Mesenchymal stem cell (in vitro differentiated cells and primary cell): ENCODE data around the gene BORCS5.
A peak's percentile ranks its signal among the peaks of the same experiment; 100 is the strongest.

Experiments used
- DNase-seq: peaks from one replicate; pipeline ENCODE4 v3.0.0-alpha.2; 2013
- H2AFZ ChIP-seq: one replicate; pipeline ENCODE4 v1.6.1; 2013; ENCODE audit warnings: low read depth, mild to moderate bottlenecking, control low read depth, inconsistent platforms, low read length, moderate library complexity
- H2AK5ac ChIP-seq: 2 replicates; pipeline ENCODE4 v1.6.1; 2013; ENCODE audit warnings: low read length, moderate library complexity, mild to moderate bottlenecking, inconsistent platforms; ENCODE audit not compliant: severe bottlenecking
- H2BK120ac ChIP-seq: one replicate; pipeline ENCODE4 v1.6.1; 2013; ENCODE audit warnings: low read depth, mild to moderate bottlenecking, inconsistent platforms, low read length, moderate library complexity
- H2BK12ac ChIP-seq, 2 experiments: one replicate each; pipeline ENCODE4 v1.6.1; 2013; ENCODE audit warnings: inconsistent platforms in 2 of 2, low read length in 2 of 2, mild to moderate bottlenecking in 2 of 2, moderate library complexity in 2 of 2, control low read depth in 1 of 2
- H2BK15ac ChIP-seq: one replicate; pipeline ENCODE4 v1.6.1; 2013; ENCODE audit warnings: mild to moderate bottlenecking, low read depth, inconsistent platforms; ENCODE audit not compliant: poor library complexity, severe bottlenecking
- H2BK5ac ChIP-seq: 2 replicates; pipeline ENCODE4 v1.6.1; 2013; ENCODE audit warnings: low read depth, mild to moderate bottlenecking, low read length, control low read depth, inconsistent platforms; ENCODE audit not compliant: poor library complexity, severe bottlenecking
- H3K14ac ChIP-seq, 2 experiments: one replicate each; pipeline ENCODE4 v1.6.1; 2013; ENCODE audit warnings: inconsistent platforms in 2 of 2, low read length in 2 of 2, control low read depth in 1 of 2, mild to moderate bottlenecking in 1 of 2, moderate library complexity in 1 of 2
- H3K18ac ChIP-seq, 2 experiments: one replicate each; pipeline ENCODE4 v1.6.1; 2013; ENCODE audit warnings: inconsistent platforms in 2 of 2, low read length in 2 of 2, control low read depth in 1 of 2, low read depth in 1 of 2, mild to moderate bottlenecking in 1 of 2
- H3K23ac ChIP-seq, 2 experiments: one replicate each; pipeline ENCODE4 v1.6.1; 2013; ENCODE audit warnings: inconsistent platforms in 2 of 2, low read length in 2 of 2, mild to moderate bottlenecking in 2 of 2, moderate library complexity in 2 of 2, control low read depth in 1 of 2
- H3K27ac ChIP-seq: 2 replicates; pipeline ENCODE4 v1.5.1; 2013; ENCODE audit warnings: mild to moderate bottlenecking, moderate library complexity, low read length, control low read depth, inconsistent platforms; ENCODE audit not compliant: poor library complexity, severe bottlenecking
- H3K27me3 ChIP-seq, 2 experiments: 2 replicates each; pipeline versions ENCODE4 v1.6.1 to v1.7.0; 2013; ENCODE audit warnings: low read length in 2 of 2, mild to moderate bottlenecking in 2 of 2, moderate library complexity in 2 of 2, control low read depth in 1 of 2, inconsistent platforms in 1 of 2; ENCODE audit not compliant: control insufficient read depth in 1 of 2, insufficient read depth in 1 of 2
- H3K36me3 ChIP-seq, 2 experiments: 2 replicates each; pipeline versions ENCODE4 v1.6.1 to v1.7.0; 2013; ENCODE audit warnings: low read length in 2 of 2, control low read depth in 1 of 2, inconsistent platforms in 1 of 2, low read depth in 1 of 2, mild to moderate bottlenecking in 1 of 2; ENCODE audit not compliant: insufficient read depth in 2 of 2, control insufficient read depth in 1 of 2
- H3K4ac ChIP-seq, 2 experiments: one replicate each; pipeline ENCODE4 v1.6.1; 2013; ENCODE audit warnings: inconsistent platforms in 2 of 2, low read length in 2 of 2, mild to moderate bottlenecking in 2 of 2, moderate library complexity in 2 of 2, control low read depth in 1 of 2, low read depth in 1 of 2
- H3K4me1 ChIP-seq: 2 replicates; pipeline ENCODE4 v1.6.1; 2013; ENCODE audit warnings: low read depth, low read length, control low read depth; ENCODE audit not compliant: control insufficient read depth, insufficient read depth
- H3K4me2 ChIP-seq: 2 replicates; pipeline ENCODE4 v1.6.1; 2013; ENCODE audit warnings: low read length, mild to moderate bottlenecking, inconsistent platforms; ENCODE audit not compliant: poor library complexity, severe bottlenecking
- H3K4me3 ChIP-seq, 2 experiments: 2 replicates each; pipeline versions ENCODE4 v1.5.1 to v1.7.0; 2013; ENCODE audit warnings: low read length in 2 of 2, mild to moderate bottlenecking in 2 of 2, control low read depth in 1 of 2, low read depth in 1 of 2; ENCODE audit not compliant: insufficient read depth in 1 of 2
- H3K79me1 ChIP-seq: replicated peaks from 2 replicates; pipeline ENCODE4 v1.6.1; 2013; ENCODE audit warnings: mild to moderate bottlenecking, control low read depth, low read length, inconsistent platforms; ENCODE audit not compliant: poor library complexity, severe bottlenecking
- H3K9ac ChIP-seq: 2 replicates; pipeline ENCODE4 v1.7.0; 2013; ENCODE audit warnings: mild to moderate bottlenecking, low read length, moderate library complexity
- H3K9me3 ChIP-seq: 2 replicates; pipeline ENCODE4 v1.7.0; 2013; ENCODE audit warnings: mild to moderate bottlenecking, low read length; ENCODE audit not compliant: control insufficient read depth
- H4K8ac ChIP-seq: one replicate; pipeline ENCODE4 v1.6.1; 2013; ENCODE audit warnings: inconsistent platforms, mild to moderate bottlenecking, low read length, moderate library complexity
- H4K91ac ChIP-seq: one replicate; pipeline ENCODE4 v1.6.1; 2013; ENCODE audit warnings: mild to moderate bottlenecking, low read length, inconsistent platforms
- WGBS: methylation state at CpG from one replicate; pipeline ENCODE4 v1.1.7; 2013; ENCODE audit warnings: mixed read lengths; 5-methylcytosine and 5-hydroxymethylcytosine counted together

Gene BORCS5

DNA sequence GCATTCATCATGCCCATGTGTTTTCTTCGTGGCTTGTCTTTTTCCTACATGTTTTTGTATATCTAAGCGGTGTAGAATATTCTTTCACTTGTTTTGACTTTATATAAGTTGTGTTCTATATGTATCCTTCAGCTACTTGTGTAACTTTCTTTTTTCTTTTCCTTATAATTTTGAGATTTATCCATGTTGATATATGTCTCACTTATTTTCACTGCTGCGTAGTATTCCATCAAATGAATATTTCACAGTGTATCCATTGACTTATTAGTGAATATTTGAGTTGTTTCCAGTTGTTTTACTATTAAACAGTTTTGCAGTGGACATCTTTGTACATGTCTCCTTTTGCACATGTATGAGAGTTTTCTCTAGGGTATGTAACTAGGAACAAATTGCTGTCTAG is 43.9 kb downstream of the BORCS5 start:
- Histone ChIP-seq H2BK15ac (no peak overlapping the region), H2AFZ (no peak overlapping the region), H4K8ac (no peak overlapping the region), H3K4ac (no peak overlapping the region), H2AK5ac (no peak overlapping the region), H3K14ac (no peak overlapping the region), H3K36me3 (peaks cover 0 to 3% of the 10 kb centered on the region in 2 experiments), H3K18ac (no peak overlapping the region), H3K27ac (no peak overlapping the region), H3K4me3 (no peak overlapping the region), H3K9ac (no peak overlapping the region), H2BK12ac (no peak overlapping the region), H3K23ac (no peak overlapping the region), H3K4me2 (no peak overlapping the region), H3K4me1 (peaks cover 11% of the 10 kb centered on the region), H3K79me1 (peaks cover 14% of the 10 kb centered on the region), H4K91ac (no peak overlapping the region), H3K9me3 (no peaks in the 10 kb centered on the region), H2BK120ac (no peak overlapping the region), H3K27me3 (no peaks in the 10 kb centered on the region), H2BK5ac (no peak overlapping the region)
- no peak for DNase-seq
- no CpG with 5 or more reads among the region's 3 CpGs for WGBS

GRCh38 chr12:12403264-12404248 is 46.7 kb downstream of the BORCS5 start:
- Histone ChIP-seq H3K4me2 (no peak overlapping the region), H3K36me3 (peaks cover 0 to 3% of the 10 kb centered on the region in 2 experiments), H3K18ac (no peak overlapping the region), H3K9me3 (no peaks in the 10 kb centered on the region), H3K27ac (no peak overlapping the region), H3K14ac (no peak overlapping the region), H3K79me1 (peaks cover 12% of the 10 kb centered on the region), H3K9ac (no peak overlapping the region), H3K4me1 (peaks cover 4% of the 10 kb centered on the region), H4K91ac (no peak overlapping the region), H3K4me3 (no peak overlapping the region), H2BK120ac (no peak overlapping the region), H3K27me3 (no peaks in the 10 kb centered on the region), H2BK5ac (no peak overlapping the region), H2BK15ac (no peak overlapping the region), H2BK12ac (no peak overlapping the region), H3K4ac (no peak overlapping the region), H2AK5ac (no peak overlapping the region), H3K23ac (no peak overlapping the region), H2AFZ (no peak overlapping the region), H4K8ac (no peak overlapping the region)
- WGBS, result 88% methylated on average over 7 of the region's 9 CpGs
- DNase-seq, result no peak

DNA sequence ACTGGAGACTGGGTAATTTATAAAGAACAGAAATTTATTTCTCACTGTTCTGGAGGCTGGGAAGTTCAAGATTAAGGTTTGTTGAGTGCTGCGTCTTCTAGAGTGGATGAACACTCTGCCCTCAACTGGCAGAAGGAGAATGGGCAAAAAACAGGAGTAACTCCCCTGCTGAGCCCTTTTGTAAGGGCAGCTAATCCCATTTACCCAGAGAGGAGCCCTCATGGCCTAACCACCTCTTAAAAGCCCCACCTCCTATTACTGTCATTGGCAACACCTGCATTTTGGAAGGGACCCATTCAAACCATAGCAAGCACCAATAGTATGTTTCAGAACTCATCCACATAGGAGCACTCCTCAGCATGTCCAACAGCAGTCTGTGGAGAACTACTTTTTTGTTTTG is 47.4 kb downstream of the BORCS5 start:
- no peak for DNase-seq
- no peak overlapping the region for H3K9ac ChIP-seq
- H2BK12ac ChIP-seq, result no peak overlapping the region
- no peak overlapping the region for H2BK120ac ChIP-seq
- H3K18ac ChIP-seq, result no peak overlapping the region
- H3K27me3 ChIP-seq, result no peaks in the 10 kb centered on the region
- H2BK15ac ChIP-seq, result no peak overlapping the region
- no peak overlapping the region for H4K8ac ChIP-seq
- no peak overlapping the region for H2AFZ ChIP-seq
- no peak overlapping the region for H2BK5ac ChIP-seq
- H3K4me2 ChIP-seq, result peak overlapping the region; percentile 16
- no peak overlapping the region for H3K23ac ChIP-seq
- H3K14ac ChIP-seq, result no peak overlapping the region
- H3K27ac ChIP-seq, result no peak overlapping the region
- peaks cover 8% of the 10 kb centered on the region for H3K79me1 ChIP-seq
- no peaks in the 10 kb centered on the region for H3K4me1 ChIP-seq
- H3K36me3 ChIP-seq, result peaks cover 0 to 3% of the 10 kb centered on the region in 2 experiments
- H2AK5ac ChIP-seq, result no peak overlapping the region
- H3K4ac ChIP-seq, result no peak overlapping the region
- H4K91ac ChIP-seq, result no peak overlapping the region
- no peaks in the 10 kb centered on the region for H3K9me3 ChIP-seq
- 100% methylated on average over 1 of the region's 1 CpG for WGBS
- H3K4me3 ChIP-seq, result no peak overlapping the region

- Histone ChIP-seq H4K8ac (no peak overlapping the region), H4K91ac (no peak overlapping the region), H3K9ac (no peak overlapping the region), H3K23ac (no peak overlapping the region), H3K79me1 (peaks cover 8% of the 10 kb centered on the region), H3K4me1 (no peaks in the 10 kb centered on the region), H3K27ac (no peak overlapping the region), H2BK5ac (no peak overlapping the region), H3K14ac (no peak overlapping the region), H2BK15ac (no peak overlapping the region), H2AFZ (no peak overlapping the region), H3K36me3 (peaks cover 0 to 3% of the 10 kb centered on the region in 2 experiments), H3K4me2 (no peak overlapping the region), H2BK12ac (no peak overlapping the region), H3K4ac (no peak overlapping the region), H3K18ac (no peak overlapping the region), H3K27me3 (no peaks in the 10 kb centered on the region), H2BK120ac (no peak overlapping the region), H3K9me3 (no peaks in the 10 kb centered on the region), H3K4me3 (no peak overlapping the region), H2AK5ac (no peak overlapping the region)
- WGBS, result 93% methylated on average over 4 of the region's 5 CpGs
- no peak for DNase-seq
Observed at GRCh38 chr12:12405882-12406281, 49.0 kb downstream of the BORCS5 start.
